HG03521 (cell line): ENCODE results near the gene TEX35.
"Not testable (repeated sequence)": the region's sequence is repeated elsewhere in the genome, so short reads cannot be mapped to it uniquely, and the experiment has no call there.

Source experiments
- ATAC-seq: cut with Tn5 transposase; IDR thresholded peaks from one replicate; pipeline ENCODE4 v1.9.1; 2021; ENCODE audit warnings: mild to moderate bottlenecking, moderate library complexity; ENCODE audit not compliant: unreplicated experiment

The TEX35 gene

GRCh38 chr1:178539291-178539690, 26.4 kb downstream of the TEX35 start:
- ATAC-seq: no peak

- no peak for ATAC-seq
These were observed 27.3 kb downstream of the TEX35 start for GRCh38 chr1:178540204-178540603.

GRCh38 chr1:178540646-178541045, 27.7 kb downstream of the TEX35 start:
- ATAC-seq: no peak

- ATAC-seq: no peak
These were observed 28.5 kb downstream of the TEX35 start for GRCh38 chr1:178541379-178541778.

- peak; percentile 31 for ATAC-seq
These were observed 29.1 kb downstream of the TEX35 start for GRCh38 chr1:178541829-178542553.

- peak; percentile 74 for ATAC-seq
These were observed 29.8 kb downstream of the TEX35 start for GRCh38 chr1:178542554-178543289.

- ATAC-seq: peak; percentile 28
These were observed 30.3 kb downstream of the TEX35 start for GRCh38 chr1:178543290-178543607.

- ATAC-seq: no peak
These were observed 31.6 kb downstream of the TEX35 start for GRCh38 chr1:178544531-178544930.

GRCh38 chr1:178548108-178548507, 35.2 kb downstream of the TEX35 start:
- ATAC-seq: no peak

GRCh38 chr1:178551307-178551706, 38.4 kb downstream of the TEX35 start:
- ATAC-seq: no peak

GRCh38 chr1:178551940-178552339, 39.0 kb downstream of the TEX35 start:
- no peak for ATAC-seq

- no peak for ATAC-seq
These were observed 39.9 kb downstream of the TEX35 start for GRCh38 chr1:178552856-178553255.

- ATAC-seq: not testable (repeated sequence)
These were observed 41.4 kb downstream of the TEX35 start for GRCh38 chr1:178554351-178554750.

- not testable (repeated sequence) for ATAC-seq
These were observed 42.7 kb downstream of the TEX35 start for GRCh38 chr1:178555613-178556012.

- not testable (repeated sequence) for ATAC-seq
These were observed 45.9 kb downstream of the TEX35 start for GRCh38 chr1:178558816-178559215.

GRCh38 chr1:178560871-178561376, 48.0 kb downstream of the TEX35 start:
- ATAC-seq: no peak

GRCh38 chr1:178563099-178563820, 50.4 kb downstream of the TEX35 start:
- ATAC-seq: no peak

GRCh38 chr1:178564086-178564782, 51.3 kb downstream of the TEX35 start:
- ATAC-seq: no peak

GRCh38 chr1:178564783-178565180, 51.9 kb downstream of the TEX35 start:
- no peak for ATAC-seq

- ATAC-seq: no peak
These were observed 52.7 kb downstream of the TEX35 start for GRCh38 chr1:178565586-178565985.

- ATAC-seq: no peak
These were observed 53.3 kb downstream of the TEX35 start for GRCh38 chr1:178566187-178566586.
